IMR-90 (cell line): Measurements from ENCODE around the gene PRKRIP1.

ENCODE experiments used
- CEBPB ChIP-seq: IDR thresholded peaks from 2 replicates; pipeline ENCODE4 v1.6.1; 2012; ENCODE audit warnings: low read depth, low read length, improper control_type of control experiment
- CHD1 ChIP-seq: IDR thresholded peaks from 2 replicates; pipeline ENCODE4 v1.6.1; 2012; ENCODE audit warnings: low read depth, low read length, improper control_type of control experiment
- POLR2A ChIP-seq: IDR thresholded peaks from 2 replicates; pipeline ENCODE4 v1.6.1; 2012; ENCODE audit warnings: mild to moderate bottlenecking, low read depth, low read length
- RAD21 ChIP-seq: IDR thresholded peaks from 2 replicates; pipeline ENCODE4 v1.6.1; 2012; ENCODE audit warnings: low read length, improper control_type of control experiment
- RCOR1 ChIP-seq: IDR thresholded peaks from 2 replicates; pipeline ENCODE4 v1.6.1; 2012; ENCODE audit warnings: mild to moderate bottlenecking, low read length, improper control_type of control experiment; ENCODE audit not compliant: insufficient replicate concordance
- RFX5 ChIP-seq: IDR thresholded peaks from 2 replicates; pipeline ENCODE4 v1.8.0; 2012; ENCODE audit warnings: low read depth, mild to moderate bottlenecking, low read length, moderate library complexity
- SMC3 ChIP-seq: fragments of 150-350 bp; IDR thresholded peaks from 2 replicates; pipeline ENCODE4 v1.6.1; 2016; ENCODE audit warnings: low read depth, mild to moderate bottlenecking, antibody characterized with exemption, low read length, moderate library complexity
- TF ChIP-seq, protein P1 (sequence below): conservative IDR thresholded peaks from 2 replicates; pipeline ENCODE4 v1.5.1; 2012; ENCODE audit warnings: mild to moderate bottlenecking, low read depth, low read length, improper control_type of control experiment
- TF ChIP-seq, protein P2 (sequence below): fragments of 150-350 bp; IDR thresholded peaks from 2 replicates; pipeline ENCODE4 v1.6.1; 2017; ENCODE audit warnings: mild to moderate bottlenecking, antibody characterized with exemption, low read length, low read depth

- TF ChIP-seq, protein P1, sequence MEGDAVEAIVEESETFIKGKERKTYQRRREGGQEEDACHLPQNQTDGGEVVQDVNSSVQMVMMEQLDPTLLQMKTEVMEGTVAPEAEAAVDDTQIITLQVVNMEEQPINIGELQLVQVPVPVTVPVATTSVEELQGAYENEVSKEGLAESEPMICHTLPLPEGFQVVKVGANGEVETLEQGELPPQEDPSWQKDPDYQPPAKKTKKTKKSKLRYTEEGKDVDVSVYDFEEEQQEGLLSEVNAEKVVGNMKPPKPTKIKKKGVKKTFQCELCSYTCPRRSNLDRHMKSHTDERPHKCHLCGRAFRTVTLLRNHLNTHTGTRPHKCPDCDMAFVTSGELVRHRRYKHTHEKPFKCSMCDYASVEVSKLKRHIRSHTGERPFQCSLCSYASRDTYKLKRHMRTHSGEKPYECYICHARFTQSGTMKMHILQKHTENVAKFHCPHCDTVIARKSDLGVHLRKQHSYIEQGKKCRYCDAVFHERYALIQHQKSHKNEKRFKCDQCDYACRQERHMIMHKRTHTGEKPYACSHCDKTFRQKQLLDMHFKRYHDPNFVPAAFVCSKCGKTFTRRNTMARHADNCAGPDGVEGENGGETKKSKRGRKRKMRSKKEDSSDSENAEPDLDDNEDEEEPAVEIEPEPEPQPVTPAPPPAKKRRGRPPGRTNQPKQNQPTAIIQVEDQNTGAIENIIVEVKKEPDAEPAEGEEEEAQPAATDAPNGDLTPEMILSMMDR, result no peak
- TF ChIP-seq POLR2A (no peak), CEBPB (no peak), RCOR1 (no peak), RFX5 (no peak), SMC3 (no peak), RAD21 (no peak), CHD1 (no peak)
- TF ChIP-seq, protein P2, sequence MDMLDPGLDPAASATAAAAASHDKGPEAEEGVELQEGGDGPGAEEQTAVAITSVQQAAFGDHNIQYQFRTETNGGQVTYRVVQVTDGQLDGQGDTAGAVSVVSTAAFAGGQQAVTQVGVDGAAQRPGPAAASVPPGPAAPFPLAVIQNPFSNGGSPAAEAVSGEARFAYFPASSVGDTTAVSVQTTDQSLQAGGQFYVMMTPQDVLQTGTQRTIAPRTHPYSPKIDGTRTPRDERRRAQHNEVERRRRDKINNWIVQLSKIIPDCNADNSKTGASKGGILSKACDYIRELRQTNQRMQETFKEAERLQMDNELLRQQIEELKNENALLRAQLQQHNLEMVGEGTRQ, result no peak
These were observed 36.5 kb downstream of the PRKRIP1 start for GRCh38 chr7:102432442-102433218.
